Panc1 (cell line): Measurements from ENCODE around the gene NEU2. TPM values are rescaled to one million over a fixed set of nuclear protein-coding genes. Genes with fewer than 3 reads are reported as not detected.

Experiments used
- ATAC-seq: fragments of 200-7000 bp; cut with Tn5 transposase; 2 replicates; pipeline ENCODE4 v1.9.1; 2020; ENCODE audit warnings: mild to moderate bottlenecking, moderate library complexity
- BruUV-seq: library from RNA; stranded (reverse); fragments of 400-500 nt; replicated peaks from 2 replicates; lab custom pipeline; 2021; lab: Mats Ljungman, UMichigan
- CTCF ChIA-PET: fragments of 300-600 bp; sonication (Branson Sonifier 250); formaldehyde crosslinking; loops from one replicate; lab custom pipeline; 2022; ENCODE audit warnings: antibody characterized with exemption; lab: Charles Lee
- POLR2A ChIA-PET: fragments of 300-600 bp; sonication (Branson Sonifier 250); formaldehyde crosslinking; loops from one replicate; lab custom pipeline; 2022; ENCODE audit warnings: antibody characterized with exemption; lab: Charles Lee
- DNase-seq: peaks from one replicate; pipeline ENCODE4 v3.0.0-alpha.2; 2010; ENCODE audit warnings: low read depth, low spot score
- H3K27ac ChIP-seq: 2 replicates; pipeline ENCODE4 v1.5.1; 2011; ENCODE audit warnings: mild to moderate bottlenecking, low read length, inconsistent platforms
- H3K27me3 ChIP-seq: fragments of 200-500 bp; sonication (Bioruptor generic); 2 replicates; pipeline ENCODE4 v1.6.0; 2014; ENCODE audit warnings: low read length, inconsistent platforms; ENCODE audit not compliant: control insufficient read depth, insufficient read depth
- H3K36me3 ChIP-seq: fragments of 200-500 bp; sonication (Bioruptor generic); 2 replicates; pipeline ENCODE4 v1.5.1; 2014; ENCODE audit warnings: inconsistent platforms, mild to moderate bottlenecking, low read length, moderate library complexity; ENCODE audit not compliant: control insufficient read depth, insufficient read depth
- H3K4me1 ChIP-seq: 2 replicates; pipeline ENCODE4 v1.5.1; 2011; ENCODE audit warnings: inconsistent platforms, mild to moderate bottlenecking, low read length, moderate library complexity; ENCODE audit not compliant: control insufficient read depth, insufficient read depth
- H3K4me3 ChIP-seq, 2 experiments: 2 replicates each; pipeline ENCODE4 v1.5.1; 2011 to 2012; ENCODE audit warnings: low read depth in 2 of 2, low read length in 2 of 2, mild to moderate bottlenecking in 2 of 2, inconsistent platforms in 1 of 2, moderate library complexity in 1 of 2
- H3K9me3 ChIP-seq: fragments of 200-500 bp; sonication (Bioruptor generic); 2 replicates; pipeline ENCODE4 v1.5.1; 2014; ENCODE audit warnings: low read depth, mild to moderate bottlenecking, inconsistent platforms, low read length, moderate library complexity; ENCODE audit not compliant: control insufficient read depth, insufficient read depth
- POLR2AphosphoS5 ChIP-seq: IDR thresholded peaks from 2 replicates; pipeline ENCODE4 v1.6.1; 2012; ENCODE audit warnings: mild to moderate bottlenecking, low read depth, low read length, moderate library complexity
- SIN3A ChIP-seq: IDR thresholded peaks from 2 replicates; pipeline ENCODE4 v1.6.1; 2012; ENCODE audit warnings: low read depth, mild to moderate bottlenecking, low read length, moderate library complexity, borderline replicate concordance; ENCODE audit not compliant: insufficient read depth
- TCF7L2 ChIP-seq: IDR thresholded peaks from 2 replicates; pipeline ENCODE4 v1.6.1; 2011; ENCODE audit warnings: mild to moderate bottlenecking, low read depth, low read length, inconsistent platforms
- in situ Hi-C: cut with HindIII; loops from 2 replicates; pipeline ENCODE4 v1.10.0; 2016; ENCODE audit warnings: low sequenced_read_pairs, low pct_unique_long_range_greater_than_20kb
- intact Hi-C: fragments of 100-400 bp; cut with micrococcal nuclease; formaldehyde crosslinking; loops from one replicate; pipeline ENCODE4 v1.10.0; 2022; ENCODE audit not compliant: unreplicated experiment
- total RNA-seq: library from RNA; stranded (reverse); gene quantifications from one replicate; pipeline ENCODE4 v1.2.1, GENCODE V29; 2021; ENCODE audit not compliant: unreplicated experiment
- TF ChIP-seq, protein P1 (sequence below), 2 experiments: IDR thresholded peaks; 2 replicates each; pipeline ENCODE4 v1.6.1; 2011 to 2012; ENCODE audit warnings: low read depth in 2 of 2, control low read depth in 1 of 2, low read length in 1 of 2, mild to moderate bottlenecking in 1 of 2, moderate library complexity in 1 of 2; ENCODE audit not compliant: insufficient read depth in 1 of 2
- TF ChIP-seq, protein P2 (sequence below): fragments of 450-650 bp; IDR thresholded peaks from 2 replicates; pipeline ENCODE4 v1.5.1; 2017; ENCODE audit warnings: mild to moderate bottlenecking

The NEU2 gene
- total RNA-seq, 1 experiment from 2014 or later: not detected

DNA sequence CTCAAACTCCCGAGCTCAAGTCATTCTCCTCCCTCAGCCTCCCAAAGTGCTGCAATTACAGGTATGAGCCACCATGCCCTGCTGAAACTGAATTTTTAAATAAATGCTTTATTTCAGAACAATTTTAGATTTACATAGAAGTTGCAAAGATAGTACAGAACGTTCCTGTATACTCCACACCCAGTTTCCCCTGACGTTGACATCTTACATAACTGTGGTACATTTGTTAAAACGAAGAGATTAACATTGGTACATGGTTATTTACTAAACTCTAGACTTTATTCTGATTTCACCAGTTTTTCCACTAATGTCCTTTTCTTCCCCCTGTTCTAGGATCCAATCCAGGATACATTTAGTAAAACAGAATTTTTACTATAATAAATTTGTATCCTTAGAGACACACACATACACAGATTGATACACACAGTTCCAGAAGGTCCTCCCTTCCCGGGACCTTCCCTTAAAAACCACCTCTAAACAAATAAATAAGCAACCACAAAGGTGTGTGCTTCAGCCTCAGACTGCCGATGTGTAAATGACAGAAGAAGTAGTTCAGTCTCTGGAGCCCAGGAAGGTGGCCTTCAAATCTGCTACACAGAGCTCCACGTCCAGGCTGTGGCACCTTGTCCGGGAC is 6.9 kb downstream of the NEU2 start:
- ChIA-PET CTCF (no interaction called here), POLR2A (no interaction called here)
- no TSS peak for BruUV-seq
- Histone ChIP-seq H3K4me1 (no peaks in the 10 kb centered on the region), H3K4me3 (no peak overlapping the region), H3K36me3 (no peaks in the 10 kb centered on the region), H3K27me3 (no peaks in the 10 kb centered on the region), H3K27ac (no peak overlapping the region), H3K9me3 (no peaks in the 10 kb centered on the region)
- in situ Hi-C loops: no loop called here
- DNase-seq: no peak
- TF ChIP-seq, protein P1, sequence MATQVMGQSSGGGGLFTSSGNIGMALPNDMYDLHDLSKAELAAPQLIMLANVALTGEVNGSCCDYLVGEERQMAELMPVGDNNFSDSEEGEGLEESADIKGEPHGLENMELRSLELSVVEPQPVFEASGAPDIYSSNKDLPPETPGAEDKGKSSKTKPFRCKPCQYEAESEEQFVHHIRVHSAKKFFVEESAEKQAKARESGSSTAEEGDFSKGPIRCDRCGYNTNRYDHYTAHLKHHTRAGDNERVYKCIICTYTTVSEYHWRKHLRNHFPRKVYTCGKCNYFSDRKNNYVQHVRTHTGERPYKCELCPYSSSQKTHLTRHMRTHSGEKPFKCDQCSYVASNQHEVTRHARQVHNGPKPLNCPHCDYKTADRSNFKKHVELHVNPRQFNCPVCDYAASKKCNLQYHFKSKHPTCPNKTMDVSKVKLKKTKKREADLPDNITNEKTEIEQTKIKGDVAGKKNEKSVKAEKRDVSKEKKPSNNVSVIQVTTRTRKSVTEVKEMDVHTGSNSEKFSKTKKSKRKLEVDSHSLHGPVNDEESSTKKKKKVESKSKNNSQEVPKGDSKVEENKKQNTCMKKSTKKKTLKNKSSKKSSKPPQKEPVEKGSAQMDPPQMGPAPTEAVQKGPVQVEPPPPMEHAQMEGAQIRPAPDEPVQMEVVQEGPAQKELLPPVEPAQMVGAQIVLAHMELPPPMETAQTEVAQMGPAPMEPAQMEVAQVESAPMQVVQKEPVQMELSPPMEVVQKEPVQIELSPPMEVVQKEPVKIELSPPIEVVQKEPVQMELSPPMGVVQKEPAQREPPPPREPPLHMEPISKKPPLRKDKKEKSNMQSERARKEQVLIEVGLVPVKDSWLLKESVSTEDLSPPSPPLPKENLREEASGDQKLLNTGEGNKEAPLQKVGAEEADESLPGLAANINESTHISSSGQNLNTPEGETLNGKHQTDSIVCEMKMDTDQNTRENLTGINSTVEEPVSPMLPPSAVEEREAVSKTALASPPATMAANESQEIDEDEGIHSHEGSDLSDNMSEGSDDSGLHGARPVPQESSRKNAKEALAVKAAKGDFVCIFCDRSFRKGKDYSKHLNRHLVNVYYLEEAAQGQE (IDR thresholded peaks at IDR 0.05; ENCODE audit: insufficient read depth in 1 of 2, low read depth in 2 of 2, low read length in 1 of 2): no peak
- TF ChIP-seq TCF7L2: no peak
- TF ChIP-seq POLR2AphosphoS5: no peak
- ATAC-seq: no peak
- intact Hi-C loops: no loop called here

DNA sequence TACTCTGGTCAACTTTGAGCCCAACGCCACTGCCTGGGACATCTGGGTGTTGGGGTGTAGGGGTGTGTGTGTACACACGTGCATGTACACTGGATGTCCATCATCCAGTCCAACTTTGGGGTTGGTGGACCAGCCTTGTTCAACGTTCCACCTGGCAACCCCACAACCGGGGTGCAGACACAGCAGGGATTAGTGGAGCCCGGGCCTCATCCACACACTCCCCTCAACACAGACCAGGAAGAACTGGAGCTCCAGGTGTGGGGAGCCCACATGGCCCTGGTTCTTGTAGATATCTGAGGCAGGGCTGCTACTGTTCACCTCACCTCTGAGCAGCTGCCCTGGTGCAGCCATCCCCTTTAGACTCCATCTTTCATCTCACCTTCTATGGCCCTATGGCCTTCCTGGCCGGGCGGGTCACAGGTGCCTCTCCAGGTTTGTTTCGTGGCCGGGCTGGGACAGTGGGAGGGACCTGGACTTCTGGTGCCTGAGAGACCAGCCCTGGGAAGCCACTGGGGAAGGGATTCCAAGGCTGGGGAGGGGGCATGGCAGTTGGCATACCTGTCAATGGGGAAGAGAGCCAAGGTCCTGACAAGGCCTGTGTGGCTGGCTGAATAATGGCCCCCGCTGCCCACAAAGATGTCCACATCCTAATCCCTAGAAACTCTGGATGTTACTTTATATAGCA is 7.5 kb downstream of the NEU2 start:
- no TSS peak for BruUV-seq
- H3K36me3 ChIP-seq: no peaks in the 10 kb centered on the region
- no peak overlapping the region for H3K27ac ChIP-seq
- H3K27me3 ChIP-seq: no peaks in the 10 kb centered on the region
- no peaks in the 10 kb centered on the region for H3K9me3 ChIP-seq
- in situ Hi-C loops: no loop called here
- CTCF ChIA-PET: no interaction called here
- H3K4me1 ChIP-seq: no peaks in the 10 kb centered on the region
- no peak for TF ChIP-seq POLR2AphosphoS5
- no peak for TF ChIP-seq TCF7L2
- TF ChIP-seq, protein P2, sequence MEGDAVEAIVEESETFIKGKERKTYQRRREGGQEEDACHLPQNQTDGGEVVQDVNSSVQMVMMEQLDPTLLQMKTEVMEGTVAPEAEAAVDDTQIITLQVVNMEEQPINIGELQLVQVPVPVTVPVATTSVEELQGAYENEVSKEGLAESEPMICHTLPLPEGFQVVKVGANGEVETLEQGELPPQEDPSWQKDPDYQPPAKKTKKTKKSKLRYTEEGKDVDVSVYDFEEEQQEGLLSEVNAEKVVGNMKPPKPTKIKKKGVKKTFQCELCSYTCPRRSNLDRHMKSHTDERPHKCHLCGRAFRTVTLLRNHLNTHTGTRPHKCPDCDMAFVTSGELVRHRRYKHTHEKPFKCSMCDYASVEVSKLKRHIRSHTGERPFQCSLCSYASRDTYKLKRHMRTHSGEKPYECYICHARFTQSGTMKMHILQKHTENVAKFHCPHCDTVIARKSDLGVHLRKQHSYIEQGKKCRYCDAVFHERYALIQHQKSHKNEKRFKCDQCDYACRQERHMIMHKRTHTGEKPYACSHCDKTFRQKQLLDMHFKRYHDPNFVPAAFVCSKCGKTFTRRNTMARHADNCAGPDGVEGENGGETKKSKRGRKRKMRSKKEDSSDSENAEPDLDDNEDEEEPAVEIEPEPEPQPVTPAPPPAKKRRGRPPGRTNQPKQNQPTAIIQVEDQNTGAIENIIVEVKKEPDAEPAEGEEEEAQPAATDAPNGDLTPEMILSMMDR: no peak
- no peak for TF ChIP-seq SIN3A
- TF ChIP-seq, protein P1 (IDR thresholded peaks at IDR 0.05; ENCODE audit: insufficient read depth in 1 of 2, low read depth in 2 of 2, low read length in 1 of 2): no peak
- POLR2A ChIA-PET: no interaction called here
- intact Hi-C loops: no loop called here
- H3K4me3 ChIP-seq: no peak overlapping the region
- ATAC-seq (no peak), DNase-seq (no peak)
